PFSK-1 (cell line): ENCODE data around the gene SLC30A1.

Source experiments
- FOXP2 ChIP-seq: optimal IDR thresholded peaks from 2 replicates; pipeline ENCODE3; 2011; ENCODE audit warnings: borderline replicate concordance, control low read depth, inconsistent platforms; ENCODE audit not compliant: insufficient read depth; ENCODE audit errors: extremely low read length, extremely low read depth
- POLR2AphosphoS5 ChIP-seq: IDR thresholded peaks from 2 replicates; pipeline ENCODE4 v1.6.1; 2012; ENCODE audit warnings: low read depth, mild to moderate bottlenecking, control low read depth, low read length, moderate library complexity
- REST ChIP-seq, 2 experiments: IDR thresholded peaks; 2 replicates each; pipeline versions ENCODE4 v1.6.1 to v1.8.0; 2011 to 2012; ENCODE audit warnings: low read depth in 2 of 2, low read length in 2 of 2, control low read depth in 1 of 2, inconsistent platforms in 1 of 2, mild to moderate bottlenecking in 1 of 2, moderate library complexity in 1 of 2; ENCODE audit not compliant: insufficient read depth in 1 of 2
- SIN3A ChIP-seq: IDR thresholded peaks from 2 replicates; pipeline ENCODE4 v1.6.1; 2012; ENCODE audit warnings: mild to moderate bottlenecking, low read length, moderate library complexity, borderline replicate concordance; ENCODE audit not compliant: insufficient read depth
- TAF1 ChIP-seq: IDR thresholded peaks from 2 replicates; pipeline ENCODE4 v1.6.1; 2012; ENCODE audit warnings: low read length, control low read depth, borderline replicate concordance; ENCODE audit not compliant: insufficient read depth

The SLC30A1 gene

GRCh38 chr1:211604548-211604947, 25.6 kb upstream of the SLC30A1 start:
- TF ChIP-seq SIN3A = no peak
- no peak for TF ChIP-seq REST (IDR thresholded peaks at IDR 0.05; ENCODE audit: insufficient read depth in 1 of 2, low read depth in 2 of 2, low read length in 2 of 2)
- no peak for TF ChIP-seq FOXP2
- no peak for TF ChIP-seq POLR2AphosphoS5
- TF ChIP-seq TAF1 = no peak

DNA sequence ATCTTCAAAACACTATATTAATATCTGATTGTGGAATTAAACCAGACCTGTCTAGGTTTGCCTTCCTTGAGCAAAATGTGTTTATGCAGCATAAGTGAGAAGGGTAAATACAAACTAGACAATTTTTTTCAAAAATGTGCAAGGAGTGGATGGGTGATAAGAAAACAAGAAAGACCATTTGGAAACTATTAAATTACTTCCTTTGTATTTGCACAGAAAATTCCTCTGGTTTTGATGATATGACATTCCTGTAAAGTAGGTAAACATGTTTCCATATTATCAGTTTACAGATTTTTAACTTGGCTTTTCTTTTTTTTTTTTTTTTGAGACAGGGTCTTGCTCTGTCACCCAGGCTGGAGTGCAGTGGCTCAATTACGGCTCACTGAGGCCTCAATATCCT, 24.8 kb upstream of the SLC30A1 start:
- TF ChIP-seq SIN3A = no peak
- no peak for TF ChIP-seq REST (IDR thresholded peaks at IDR 0.05; ENCODE audit: insufficient read depth in 1 of 2, low read depth in 2 of 2, low read length in 2 of 2)
- TF ChIP-seq POLR2AphosphoS5 = no peak
- no peak for TF ChIP-seq FOXP2
- no peak for TF ChIP-seq TAF1

- TF ChIP-seq FOXP2 = no peak
- no peak for TF ChIP-seq REST (IDR thresholded peaks at IDR 0.05; ENCODE audit: insufficient read depth in 1 of 2, low read depth in 2 of 2, low read length in 2 of 2)
- TF ChIP-seq TAF1 = no peak
Observed at GRCh38 chr1:211603191-211603701, 24.3 kb upstream of the SLC30A1 start.

GRCh38 chr1:211601982-211602670, 23.2 kb upstream of the SLC30A1 start:
- TF ChIP-seq TAF1 (no peak), FOXP2 (no peak), SIN3A (no peak), REST (IDR thresholded peaks at IDR 0.05; ENCODE audit: insufficient read depth in 1 of 2, low read depth in 2 of 2, low read length in 2 of 2) (no peak), POLR2AphosphoS5 (no peak)

DNA sequence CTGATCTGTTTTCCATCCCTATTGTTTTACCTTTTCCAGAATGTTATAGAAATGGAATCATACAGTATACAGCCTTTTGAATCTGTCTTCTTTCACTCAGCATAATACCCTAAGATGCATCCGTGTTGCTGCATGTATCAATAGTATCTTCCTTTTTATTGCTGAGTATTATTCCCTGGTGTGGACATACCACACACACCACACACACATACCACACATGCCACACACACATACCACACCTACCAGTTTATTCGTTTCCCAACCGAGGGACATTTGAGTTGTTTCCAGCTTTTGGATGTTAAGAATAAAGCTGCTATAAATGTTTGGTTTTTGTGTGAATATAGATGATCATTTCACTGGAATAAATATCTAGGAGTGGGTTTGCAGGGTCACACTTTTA, 22.2 kb upstream of the SLC30A1 start:
- no peak for TF ChIP-seq FOXP2
- no peak for TF ChIP-seq TAF1
- no peak for TF ChIP-seq REST (IDR thresholded peaks at IDR 0.05; ENCODE audit: insufficient read depth in 1 of 2, low read depth in 2 of 2, low read length in 2 of 2)
- TF ChIP-seq POLR2AphosphoS5 = no peak
- no peak for TF ChIP-seq SIN3A
